Measurements from ENCODE around the gene LIPG. TPM values are rescaled to one million over a fixed set of nuclear protein-coding genes. Genes with fewer than 3 reads are reported as not detected.

Gene LIPG
- total RNA-seq, 1 donor from 2014 or later: 4.2 TPM

DNA sequence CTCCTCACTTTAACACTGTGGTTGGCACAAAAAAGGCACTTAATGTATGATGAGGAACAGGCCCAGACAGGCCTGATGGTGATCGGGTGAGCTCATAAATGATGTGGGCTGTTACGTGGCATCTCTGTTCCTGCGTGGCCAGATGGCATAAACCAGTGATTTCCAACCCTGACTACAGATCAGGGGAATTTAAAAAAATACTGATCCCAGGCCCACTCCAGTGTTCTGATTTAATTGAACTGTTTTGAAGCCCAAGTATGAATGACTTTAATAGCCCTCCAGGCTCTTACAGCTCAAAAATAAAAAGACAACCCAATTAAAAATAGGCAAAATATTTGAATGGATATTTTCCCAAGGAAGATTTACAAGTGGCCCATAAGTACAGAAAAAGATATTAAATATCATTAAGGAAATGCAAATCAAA is 48.2 kb downstream of the LIPG start:
- DNase-seq (ENCODE audit: low read depth in 2 of 2): no peak

DNA sequence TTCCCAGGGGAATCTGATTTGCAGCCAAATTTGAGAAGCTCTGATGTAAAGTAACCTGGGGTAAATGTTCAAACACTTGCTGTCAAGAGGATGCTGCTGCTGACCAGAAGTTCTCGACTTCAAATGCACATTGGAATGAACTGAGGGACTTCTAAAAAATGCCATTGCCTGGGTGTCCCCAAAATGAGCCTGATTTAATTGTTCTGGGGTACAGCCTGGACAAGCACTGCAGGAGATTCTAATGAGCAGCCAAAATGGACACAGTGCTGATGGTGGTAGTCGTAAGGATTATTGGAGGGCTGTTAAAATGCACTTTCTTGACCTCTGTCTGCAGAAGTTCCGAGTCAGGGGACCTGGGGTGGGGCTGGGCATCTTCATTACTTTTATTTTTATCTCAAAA is 49.5 kb downstream of the LIPG start:
- DNase-seq (ENCODE audit: low read depth in 2 of 2): no peak

DNA sequence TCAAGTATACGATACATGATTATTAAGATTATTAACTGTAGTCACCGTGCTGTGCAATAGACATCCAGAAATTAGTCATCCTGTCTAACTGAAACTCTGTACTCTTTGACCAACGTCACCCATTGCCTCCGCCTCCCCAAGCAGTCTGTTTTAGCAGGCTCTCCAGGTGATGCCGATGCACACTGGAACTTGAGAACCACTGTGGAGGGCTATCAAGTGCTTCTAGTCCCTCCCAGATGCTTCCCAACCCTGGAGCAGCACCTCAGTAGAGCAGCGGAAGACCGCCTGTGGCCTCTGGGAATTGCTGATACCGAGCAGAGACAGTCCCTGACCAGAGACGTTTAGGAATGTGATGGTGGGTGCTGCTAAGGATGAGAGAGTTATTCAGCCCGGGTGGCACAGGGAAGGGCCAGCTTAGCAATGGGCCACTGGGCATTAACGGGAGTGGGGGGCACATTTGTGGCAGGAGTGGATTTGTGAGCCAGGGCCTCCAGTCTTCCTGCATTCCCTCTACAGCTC is 50.7 kb downstream of the LIPG start:
- no peak for DNase-seq (ENCODE audit: low read depth in 2 of 2)

DNA sequence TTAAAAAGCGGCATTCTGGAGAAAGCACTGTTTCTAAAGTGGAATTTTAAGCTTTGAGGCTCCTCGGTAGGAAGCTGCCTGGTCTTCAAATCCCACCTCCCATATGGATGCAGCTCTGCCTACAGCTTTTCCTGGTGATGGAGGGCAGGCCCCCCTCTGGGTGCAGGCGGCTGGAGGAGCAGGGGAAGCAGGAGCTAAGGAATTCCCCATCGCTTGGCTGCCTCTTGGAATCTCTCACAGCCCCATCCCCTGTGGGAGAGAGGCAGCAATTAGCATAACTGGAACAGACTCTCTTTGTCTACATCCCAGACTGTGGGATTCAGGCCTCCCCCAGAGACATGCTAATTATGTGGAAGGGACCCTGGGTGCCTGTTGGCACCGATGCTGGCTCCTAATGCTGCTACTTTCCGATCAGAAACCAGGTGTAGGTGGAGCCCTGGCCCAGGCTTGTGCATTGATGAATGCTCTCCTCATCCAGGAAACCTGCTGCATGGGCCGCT is 51.3 kb downstream of the LIPG start:
- DNase-seq (ENCODE audit: low read depth in 2 of 2): no peak

DNA sequence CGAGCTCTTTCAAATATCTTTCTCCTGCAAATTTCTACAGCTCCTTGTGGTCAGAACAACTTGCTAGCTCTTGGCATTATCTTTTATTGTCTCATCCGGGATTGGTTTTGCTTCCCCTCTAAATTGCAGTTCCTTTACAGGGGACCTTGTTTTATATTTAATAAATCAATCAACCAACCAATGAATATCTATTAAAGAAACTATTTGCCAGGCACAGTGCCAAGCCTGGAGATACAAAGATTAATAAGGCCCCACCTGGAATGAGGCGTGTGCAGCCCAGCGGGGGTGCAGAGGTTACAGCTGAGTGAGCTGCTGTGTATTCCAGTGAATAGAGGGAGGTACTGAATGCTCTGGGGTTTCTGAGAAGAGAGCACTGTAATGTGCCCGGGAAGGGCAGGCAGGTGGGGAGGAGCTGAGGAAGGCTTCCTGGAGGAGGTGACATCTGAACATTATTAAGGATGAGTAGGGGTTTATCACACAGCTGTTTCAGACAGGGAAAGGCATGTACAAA is 51.8 kb downstream of the LIPG start:
- no peak for DNase-seq (ENCODE audit: low read depth in 2 of 2)

DNA sequence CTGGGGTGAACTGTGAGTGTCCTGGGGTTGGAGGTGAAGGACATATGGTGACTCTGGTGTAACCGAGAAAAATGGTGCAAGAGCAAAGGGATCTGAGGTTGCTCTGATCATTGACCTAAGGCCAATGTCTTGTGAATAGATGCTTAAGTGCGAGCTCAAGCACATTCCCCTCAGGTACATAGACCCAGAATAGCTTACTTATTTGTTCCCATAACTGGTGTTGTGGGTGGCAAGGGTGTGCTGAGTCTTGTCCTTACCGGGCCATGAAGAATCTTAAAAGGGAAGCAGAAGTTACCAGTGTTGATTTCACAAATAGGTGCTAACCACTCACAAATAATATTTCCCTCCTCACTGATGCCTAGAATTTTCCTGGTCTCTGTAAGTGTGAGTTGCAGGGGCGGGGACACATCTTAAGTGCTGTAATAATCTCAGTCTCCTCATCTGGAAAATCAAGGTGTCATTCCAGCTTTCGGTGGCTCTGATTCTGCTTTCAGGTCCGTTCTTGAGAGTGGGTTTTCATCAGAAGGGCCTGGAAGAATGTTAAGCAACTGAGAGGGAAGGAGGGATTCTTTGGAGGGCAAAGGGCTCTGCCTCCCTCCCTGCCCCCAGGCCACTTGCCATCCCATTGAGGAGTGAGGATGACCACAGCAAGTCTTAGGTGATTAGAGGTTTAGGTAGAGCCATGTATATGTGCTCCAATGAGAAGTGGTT is 54.9 kb downstream of the LIPG start:
- DNase-seq (ENCODE audit: low read depth in 2 of 2): no peak

DNA sequence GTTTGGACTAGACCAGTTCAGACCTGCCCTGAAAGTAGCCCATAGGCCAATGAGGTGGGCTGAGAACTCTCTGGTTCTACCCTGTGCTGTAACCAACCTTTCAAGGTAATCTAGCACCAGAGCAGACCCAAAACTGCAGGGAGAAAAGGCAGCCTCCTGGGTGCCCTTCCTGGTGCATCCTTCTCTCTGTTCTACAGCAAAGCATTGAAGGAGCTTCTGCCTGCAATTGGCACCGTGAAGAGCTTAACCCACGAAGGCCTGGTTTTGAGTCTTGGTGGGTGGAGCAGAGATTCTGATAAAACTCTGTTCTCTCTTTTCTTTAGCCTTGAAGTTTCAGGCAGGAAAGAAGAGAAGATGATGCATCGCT is 55.5 kb downstream of the LIPG start:
- no peak for DNase-seq (ENCODE audit: low read depth in 2 of 2)

DNA sequence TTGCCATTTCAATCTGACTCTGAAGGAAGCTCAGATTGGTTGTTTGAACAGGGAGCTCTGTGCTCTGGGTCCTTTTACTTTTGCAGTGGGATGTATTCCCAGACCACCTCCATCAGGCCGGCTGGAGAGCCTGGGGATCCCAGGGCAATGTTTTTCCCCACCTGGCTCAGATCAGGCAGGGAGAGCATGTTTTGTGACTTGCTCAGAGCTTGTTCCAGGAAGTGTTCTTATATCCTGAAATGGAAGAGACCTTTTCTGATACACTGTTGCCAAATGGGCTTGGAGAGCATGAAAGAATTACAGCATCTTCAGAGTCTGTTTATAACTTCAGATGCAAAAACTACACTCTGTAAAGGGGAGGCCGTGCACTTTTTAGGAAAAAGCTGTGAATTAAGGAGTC is 56.0 kb downstream of the LIPG start:
- DNase-seq (ENCODE audit: low read depth in 2 of 2): peak in 1 of 2 donors; percentile 12

DNA sequence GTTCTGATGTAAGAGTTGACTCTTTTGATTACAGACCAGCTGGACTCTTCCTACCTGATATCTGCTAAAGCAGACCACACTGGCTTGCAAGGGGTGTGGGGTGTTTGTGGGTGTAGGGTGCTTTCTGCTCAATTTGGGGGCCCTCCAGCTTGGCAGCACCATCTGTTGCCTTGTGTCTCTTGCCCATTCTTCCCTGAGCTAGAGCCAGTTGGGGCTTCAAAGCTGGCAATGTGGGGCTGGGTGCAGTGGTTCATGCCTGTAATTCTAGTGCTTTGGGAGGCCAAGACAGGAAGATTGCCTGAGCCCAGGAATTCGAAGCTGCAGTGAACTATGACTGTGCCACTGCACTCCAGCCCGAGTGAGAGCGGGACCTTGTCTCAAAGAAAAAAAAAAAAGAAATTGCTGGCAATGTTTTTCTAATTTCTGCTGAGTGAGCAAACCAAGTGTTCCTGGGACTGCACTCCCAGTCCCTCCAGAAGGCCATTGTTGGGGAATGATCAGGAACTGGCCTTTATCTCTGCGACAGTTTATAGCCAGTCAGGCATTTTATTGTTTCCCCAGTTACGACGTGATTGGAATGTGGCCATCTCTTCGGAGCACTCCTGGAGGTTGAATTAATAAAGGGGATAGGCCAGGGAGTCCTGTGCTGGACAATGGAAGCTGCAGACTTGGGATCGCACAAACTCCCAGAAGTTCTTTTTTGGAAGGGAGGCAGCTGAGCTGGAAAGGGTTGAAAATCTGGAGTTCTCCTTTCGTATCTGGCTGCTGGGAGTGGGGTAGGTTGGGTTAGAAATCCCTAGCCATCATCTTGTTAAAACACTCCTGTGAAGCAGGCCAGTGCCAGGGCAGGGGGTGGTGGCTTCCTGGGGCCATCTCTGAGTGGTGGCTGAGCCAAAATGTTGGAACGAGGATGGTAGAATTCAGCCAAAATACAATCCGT is 57.2 kb downstream of the LIPG start:
- DNase-seq (ENCODE audit: low read depth in 2 of 2): peak; percentile 12 to 55

DNA sequence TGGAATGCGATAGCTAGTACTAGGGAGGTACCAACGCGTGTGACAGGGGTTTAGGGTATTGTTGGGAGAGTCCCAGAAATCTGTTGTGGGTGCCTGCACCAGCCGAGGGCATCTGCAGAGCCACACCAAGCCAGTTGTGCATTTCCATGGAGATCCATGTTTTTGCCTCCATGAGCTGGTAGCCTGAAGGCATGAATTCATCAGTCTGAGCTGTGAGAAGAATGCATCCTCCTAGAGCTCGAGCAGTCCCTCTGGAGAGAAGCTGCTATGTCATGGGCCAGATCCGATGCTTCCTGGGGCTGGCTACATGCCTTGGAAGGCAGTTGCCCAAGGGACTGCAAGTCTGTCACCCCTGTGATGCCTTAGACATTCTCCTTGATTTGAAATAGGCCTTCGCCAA is 57.9 kb downstream of the LIPG start:
- DNase-seq (ENCODE audit: low read depth in 2 of 2): no peak

DNA sequence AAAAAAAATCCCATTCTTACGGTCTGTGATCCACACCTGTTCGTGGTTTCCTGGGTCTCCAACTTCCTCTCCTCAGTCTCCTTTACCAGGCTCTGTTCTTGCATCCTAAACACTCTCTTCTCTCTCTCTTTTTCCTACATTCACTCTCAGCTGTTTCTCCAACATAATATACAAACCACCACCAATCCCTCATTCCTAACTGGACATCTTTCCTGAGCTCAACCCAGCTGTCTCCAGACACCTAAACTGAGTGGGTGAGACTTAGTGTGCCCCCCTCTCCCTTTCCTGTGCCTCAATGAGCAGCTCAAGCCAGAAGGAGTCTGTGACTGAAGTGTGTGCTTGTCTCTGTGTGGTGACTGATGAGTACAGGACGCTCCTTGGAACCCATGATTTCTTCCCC is 59.4 kb downstream of the LIPG start:
- no peak for DNase-seq (ENCODE audit: low read depth in 2 of 2)

DNA sequence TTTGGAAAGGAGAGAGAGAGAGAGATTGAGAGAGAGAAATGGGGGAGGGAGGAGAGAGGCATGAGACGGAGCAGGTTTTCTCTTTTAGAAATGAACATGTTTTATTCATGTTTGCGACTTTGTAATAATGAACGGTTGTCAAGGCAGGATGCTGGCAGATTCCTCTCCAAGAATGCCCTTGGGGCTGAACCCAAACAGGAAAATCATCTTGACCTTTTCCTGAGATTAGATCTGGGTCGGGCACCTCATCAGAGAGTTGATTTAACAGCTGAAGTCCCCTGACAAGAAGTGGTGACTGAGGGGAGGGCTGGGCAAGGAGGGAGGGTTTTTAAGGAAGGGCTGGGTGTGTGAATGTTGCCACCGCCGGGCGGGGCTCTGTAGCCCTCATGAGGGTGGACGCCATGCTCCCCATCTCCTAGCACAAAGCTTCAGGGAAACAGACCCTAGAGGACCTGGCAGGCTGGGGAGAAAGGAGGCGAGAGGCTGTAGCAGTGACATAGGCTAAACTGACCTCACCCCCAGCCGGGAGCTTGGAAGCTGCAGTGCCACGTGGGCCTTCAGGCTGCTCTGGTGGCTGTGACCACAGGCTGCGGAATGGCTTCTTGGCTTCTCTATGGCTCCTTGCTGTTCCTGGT is 60.0 kb downstream of the LIPG start:
- DNase-seq (ENCODE audit: low read depth in 2 of 2): no peak

DNA sequence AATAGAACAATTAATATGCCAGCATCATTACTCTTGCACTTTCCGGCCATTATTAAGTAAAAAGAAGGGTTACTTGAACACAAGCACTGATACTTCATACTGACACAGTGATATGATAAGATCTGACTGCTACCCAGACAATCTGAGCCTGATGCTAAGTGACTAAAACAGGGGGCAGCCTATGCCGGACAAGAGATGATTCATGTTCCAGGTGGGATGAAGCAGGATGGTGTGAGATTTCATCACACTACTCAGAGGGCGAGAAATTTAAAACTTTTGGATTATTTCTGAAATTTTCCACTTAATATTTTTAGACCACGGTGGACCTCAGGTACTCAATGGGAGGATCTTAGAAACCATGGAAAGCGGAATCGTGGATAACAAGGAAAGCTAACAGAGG is 61.7 kb downstream of the LIPG start:
- DNase-seq (ENCODE audit: low read depth in 2 of 2): no peak

DNA sequence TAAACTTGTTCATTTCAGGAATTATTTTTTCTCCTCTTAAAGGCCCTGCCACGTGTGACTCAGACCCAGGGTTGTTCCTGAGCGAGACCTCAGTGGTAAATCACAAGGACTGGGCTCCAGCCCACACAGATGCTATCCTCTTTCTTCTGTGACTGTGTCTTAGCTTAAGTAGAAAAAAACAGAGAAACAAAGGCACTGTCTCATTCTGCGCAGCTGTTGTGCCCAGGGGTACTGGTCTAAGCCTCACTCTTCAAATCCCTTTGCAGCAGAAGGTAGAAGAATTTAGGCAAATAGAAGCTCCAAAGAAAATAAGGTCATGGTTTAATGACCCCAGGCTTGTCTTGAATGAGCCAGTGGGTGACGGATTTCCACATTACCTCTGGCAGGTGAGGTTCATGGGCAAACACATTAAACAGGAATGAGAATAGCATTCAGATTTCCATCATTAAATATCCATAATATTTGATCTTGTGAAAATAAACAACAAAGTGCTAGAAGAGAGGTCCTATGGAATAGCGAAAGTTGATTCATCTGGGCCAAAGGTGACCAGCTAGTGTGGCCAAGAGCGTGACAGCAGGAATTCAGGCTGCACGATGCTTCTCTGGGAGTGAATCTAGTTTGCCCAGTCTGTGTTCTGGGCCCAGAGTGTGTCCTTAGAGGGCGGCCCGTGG is 63.3 kb downstream of the LIPG start:
- DNase-seq (ENCODE audit: low read depth in 2 of 2): no peak

DNA sequence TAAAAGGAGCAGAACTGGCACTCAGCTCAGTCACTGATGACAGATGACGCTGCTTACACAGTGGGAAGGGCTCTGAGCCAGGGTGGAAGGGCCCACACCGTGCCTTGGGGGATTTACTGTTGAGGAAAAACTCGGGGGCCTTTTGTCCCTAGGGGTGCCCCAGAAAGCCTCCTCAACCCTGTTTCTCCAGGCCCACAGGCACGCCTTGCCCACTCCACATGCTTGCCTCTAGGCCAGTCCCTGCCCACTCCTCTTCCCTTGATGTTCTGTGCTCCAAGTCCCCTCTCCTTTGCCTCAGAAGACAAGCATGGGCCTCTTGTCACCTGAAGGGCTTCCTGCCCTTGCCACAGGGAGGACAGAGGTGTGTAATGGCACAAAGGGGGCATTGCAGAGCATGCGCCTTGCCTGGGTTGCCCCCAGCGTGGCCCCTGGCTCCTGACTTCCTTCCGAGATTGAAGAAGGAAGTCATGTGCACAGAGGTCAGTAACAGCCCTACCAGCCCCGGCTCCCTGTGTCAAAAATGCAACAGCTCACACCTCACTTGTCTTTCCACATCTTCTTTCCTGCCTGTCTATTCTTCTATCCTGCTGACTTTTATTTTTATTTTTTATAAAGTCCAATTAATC is 65.1 kb downstream of the LIPG start:
- DNase-seq (ENCODE audit: low read depth in 2 of 2): no peak

DNA sequence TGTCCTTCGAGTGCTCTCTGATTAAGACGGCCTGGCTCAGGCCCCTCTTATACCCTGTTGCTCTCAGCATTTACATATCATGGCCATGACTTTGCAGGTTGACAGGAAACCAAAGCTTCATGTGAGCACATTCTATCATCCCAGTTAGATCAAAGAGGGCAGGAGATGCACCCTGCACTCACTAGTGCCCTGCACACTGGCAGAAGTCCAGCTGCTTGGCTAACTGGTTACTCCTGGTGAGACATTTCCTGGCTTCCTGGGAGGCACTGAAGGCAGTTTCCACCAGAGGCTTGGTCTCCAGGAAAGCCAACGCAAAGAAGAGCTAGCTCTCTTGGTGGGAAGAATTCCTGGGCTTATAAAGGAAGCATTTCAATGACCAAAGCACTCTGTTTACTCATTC is 66.3 kb downstream of the LIPG start:
- DNase-seq (ENCODE audit: low read depth in 2 of 2): peak in 1 of 2 donors; percentile 12

DNA sequence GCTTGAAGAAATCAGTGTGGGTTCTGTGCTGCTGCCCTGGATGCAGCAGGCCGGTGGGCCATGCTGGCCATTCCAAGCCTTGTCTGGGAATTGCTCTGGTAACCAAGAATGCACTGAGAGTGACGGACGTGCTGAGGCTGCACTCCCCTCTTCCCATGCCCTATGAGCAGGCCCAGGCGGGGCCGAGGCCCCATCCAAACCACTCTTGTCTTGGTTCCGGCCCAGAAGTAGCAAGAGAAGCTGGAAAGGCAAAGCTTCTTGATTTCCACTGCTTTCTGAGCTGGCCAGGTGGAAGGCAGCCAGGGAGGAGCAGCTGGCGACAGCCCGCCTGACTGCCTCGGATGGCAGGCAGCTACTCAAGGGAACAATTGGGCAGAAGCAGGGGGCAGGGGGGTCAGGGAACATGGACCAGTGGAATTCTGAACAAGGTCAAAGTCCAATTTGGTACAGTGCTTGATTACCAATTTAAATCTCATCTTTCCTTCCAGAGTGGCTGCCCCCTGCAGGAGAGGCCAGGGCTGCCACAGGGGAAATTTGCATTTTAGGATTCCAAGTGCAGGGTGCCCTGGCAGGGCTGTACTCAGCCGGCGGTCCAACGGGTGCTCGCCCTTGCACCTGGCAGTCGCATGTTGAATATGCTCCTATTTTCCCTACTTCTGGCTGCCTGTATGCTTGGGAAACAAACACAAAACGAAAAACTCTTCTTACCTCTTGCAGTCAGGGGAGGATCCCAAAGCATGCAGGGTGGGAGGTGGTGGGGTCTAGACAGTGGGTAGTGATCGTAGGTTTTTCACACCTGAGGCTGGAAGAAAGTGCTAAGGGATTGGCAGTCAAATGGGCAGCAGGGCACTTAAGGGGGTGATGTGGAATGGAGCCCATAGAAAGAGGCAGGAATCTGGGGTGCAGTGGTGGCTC is 67.3 kb downstream of the LIPG start:
- no peak for DNase-seq (ENCODE audit: low read depth in 2 of 2)

DNA sequence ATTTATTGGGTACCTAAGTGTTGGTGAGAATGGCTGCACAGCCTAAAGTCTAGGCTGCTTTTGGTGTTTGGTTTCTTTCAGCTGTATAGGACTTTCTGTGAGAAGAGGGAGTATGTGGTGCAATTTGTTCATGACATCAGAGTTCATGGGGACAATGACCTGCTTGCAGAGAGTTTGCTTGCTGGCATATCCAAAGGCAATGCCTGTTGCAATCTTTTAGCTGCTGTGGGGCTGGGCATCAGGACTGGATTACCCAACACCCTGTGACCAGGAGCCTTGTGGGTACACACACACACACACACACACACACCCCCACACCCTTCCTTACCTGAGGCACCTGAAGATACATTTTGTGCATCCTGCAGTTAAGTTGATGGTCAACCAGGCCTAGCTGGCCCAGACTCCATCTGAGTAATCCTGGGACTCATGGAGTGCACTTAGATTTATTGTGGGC is 68.4 kb downstream of the LIPG start:
- no peak for DNase-seq (ENCODE audit: low read depth in 2 of 2)

DNA sequence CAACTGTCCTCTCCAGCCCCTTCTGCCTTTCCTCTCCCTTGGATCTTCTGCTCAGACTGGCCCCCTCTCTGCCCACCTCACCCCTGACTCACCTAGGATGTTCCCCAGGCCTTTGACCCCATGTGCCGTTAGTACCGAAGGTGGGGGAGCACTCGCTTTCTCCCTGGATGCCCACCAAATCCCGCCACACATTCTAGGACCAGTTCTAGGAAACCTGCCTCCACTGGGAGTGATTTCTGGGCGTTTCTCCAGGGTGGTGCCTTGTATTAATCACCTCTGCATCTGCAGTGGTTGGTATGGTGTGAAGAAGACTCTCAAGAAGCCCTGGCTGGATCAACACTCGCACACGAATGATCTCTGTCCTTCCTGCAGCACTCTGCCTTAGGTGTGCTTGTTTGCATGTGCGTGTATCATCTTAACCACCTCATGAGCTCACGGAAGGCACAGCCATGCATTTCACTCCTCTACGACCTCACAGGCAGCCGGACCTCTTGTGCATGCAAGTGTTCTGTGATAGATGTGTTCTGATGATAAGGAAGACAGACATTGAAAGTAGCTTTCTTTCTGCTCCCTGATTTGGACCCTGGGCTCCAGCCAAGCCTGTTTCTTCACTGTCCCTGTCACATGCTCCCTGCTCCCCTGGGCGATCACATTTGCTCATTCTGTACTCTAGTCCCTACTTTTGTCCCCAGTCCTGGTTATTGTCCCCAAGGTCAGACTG is 69.4 kb downstream of the LIPG start:
- DNase-seq (ENCODE audit: low read depth in 2 of 2): no peak

Measured in dermis microvascular lymphatic vessel endothelial cell (primary cell).